LNCaP clone FGC (cell line): Measurements from ENCODE around the gene EIF2AK3.

Experiments
- DNase-seq: peaks from one replicate; pipeline ENCODE4 v3.0.0-alpha.2; 2011; ENCODE audit warnings: low read depth
- H3K4me3 ChIP-seq: 2 replicates; pipeline ENCODE4 v1.5.1; 2011; ENCODE audit warnings: mild to moderate bottlenecking, low read depth, low read length, control low read depth
- CTCF ChIP-seq: IDR thresholded peaks from 2 replicates; pipeline ENCODE4 v1.5.1; 2012; ENCODE audit warnings: mild to moderate bottlenecking; ENCODE audit not compliant: control insufficient read depth, insufficient read depth; ENCODE audit errors: extremely low read depth

The EIF2AK3 gene

DNA sequence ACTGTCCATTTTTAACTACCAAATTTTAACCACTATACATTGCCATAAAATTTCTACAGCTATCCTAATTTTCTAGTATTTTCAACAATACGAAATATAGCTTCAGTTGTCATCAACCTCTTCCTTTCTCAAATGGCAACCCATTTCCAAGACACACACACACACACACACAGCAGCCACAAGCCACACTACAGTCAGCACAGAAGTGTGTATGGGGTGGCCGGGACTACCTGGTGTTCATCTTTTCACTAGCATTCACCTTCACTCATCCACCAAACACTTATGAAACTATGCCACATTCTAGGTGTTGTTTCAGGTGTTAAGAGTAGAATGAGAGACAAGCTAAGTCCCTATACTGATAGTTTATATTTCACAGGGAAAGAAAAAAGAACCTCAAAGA lies 62.9 kb downstream of the EIF2AK3 start:
- TF ChIP-seq CTCF: no peak
- no peak for DNase-seq
- no peak overlapping the region for H3K4me3 ChIP-seq

DNA sequence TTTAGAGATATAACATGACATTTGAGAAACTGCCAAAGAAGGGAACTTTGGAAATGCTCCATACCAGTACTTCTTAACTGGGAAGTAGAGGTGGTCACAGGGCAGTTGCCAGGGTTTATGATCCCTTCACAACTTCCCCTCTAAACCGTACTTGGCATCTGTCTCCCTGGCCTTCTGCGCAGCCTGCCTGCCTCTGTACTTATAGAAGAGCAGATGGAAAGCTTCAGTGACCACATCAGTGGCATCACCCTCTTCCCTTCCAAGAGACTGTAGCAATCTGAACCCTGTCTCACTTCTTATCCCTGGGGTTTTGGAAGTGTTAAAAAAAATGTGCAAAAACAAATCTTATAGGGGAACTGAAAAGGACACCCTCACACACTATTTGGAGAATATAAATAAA lies 64.1 kb downstream of the EIF2AK3 start:
- H3K4me3 ChIP-seq: no peak overlapping the region
- no peak for TF ChIP-seq CTCF
- no peak for DNase-seq

GRCh38 chr2:88561646-88562388 lies 65.4 kb downstream of the EIF2AK3 start:
- no peak for TF ChIP-seq CTCF
- H3K4me3 ChIP-seq: no peak overlapping the region
- no peak for DNase-seq

DNA sequence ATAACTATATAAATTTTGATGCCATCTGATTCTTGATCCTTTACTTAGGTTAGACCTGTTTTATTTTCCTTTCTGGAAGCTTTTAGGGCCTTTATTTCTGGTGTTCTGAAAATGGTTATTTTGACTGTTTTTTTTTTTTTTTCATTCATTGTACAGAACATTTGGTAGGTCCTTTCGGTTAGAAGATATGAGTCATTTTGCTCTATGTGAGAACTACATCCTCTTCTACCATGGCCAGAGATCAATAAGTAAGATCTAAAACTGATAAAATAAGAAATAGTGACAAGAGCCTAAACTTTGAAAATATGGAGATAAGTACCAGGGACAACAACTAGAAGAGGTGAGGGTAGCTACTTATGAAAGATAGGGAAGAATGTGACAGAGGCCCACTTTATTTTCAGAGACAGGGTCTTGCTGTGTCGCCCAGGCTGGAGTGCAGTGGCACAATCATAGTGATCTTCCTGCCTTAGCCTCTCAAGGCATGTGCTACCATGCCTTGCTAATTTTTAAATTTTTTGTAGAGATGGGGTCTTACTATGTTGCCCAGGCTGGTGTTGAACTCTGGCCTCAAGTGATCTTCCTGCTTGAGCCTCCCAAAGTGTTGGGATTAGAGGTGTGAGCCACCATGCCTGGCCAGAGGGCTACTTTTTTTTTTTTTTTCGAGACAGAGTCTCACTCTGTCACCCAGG lies 66.5 kb downstream of the EIF2AK3 start:
- H3K4me3 ChIP-seq: no peak overlapping the region
- no peak for TF ChIP-seq CTCF
- no peak for DNase-seq

DNA sequence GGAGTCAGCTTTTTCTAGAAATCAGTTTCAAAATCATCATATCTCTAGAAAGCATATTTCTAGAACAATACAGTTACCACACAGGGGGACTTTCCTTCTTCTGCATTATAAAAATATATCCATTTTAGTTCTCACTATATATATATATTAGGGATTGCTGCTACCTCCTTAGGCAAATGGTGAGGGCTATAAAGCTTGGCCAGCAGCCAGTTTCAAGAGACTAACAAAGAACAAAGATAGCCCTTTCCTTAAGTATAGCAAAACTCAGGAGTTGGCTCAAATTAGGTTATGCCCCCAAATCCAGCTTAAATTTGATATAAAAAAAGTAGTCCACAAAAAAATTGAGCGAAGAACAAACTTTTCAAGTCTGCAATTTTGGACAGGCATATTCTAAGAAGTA lies 70.0 kb downstream of the EIF2AK3 start:
- no peak for TF ChIP-seq CTCF
- DNase-seq: no peak

DNA sequence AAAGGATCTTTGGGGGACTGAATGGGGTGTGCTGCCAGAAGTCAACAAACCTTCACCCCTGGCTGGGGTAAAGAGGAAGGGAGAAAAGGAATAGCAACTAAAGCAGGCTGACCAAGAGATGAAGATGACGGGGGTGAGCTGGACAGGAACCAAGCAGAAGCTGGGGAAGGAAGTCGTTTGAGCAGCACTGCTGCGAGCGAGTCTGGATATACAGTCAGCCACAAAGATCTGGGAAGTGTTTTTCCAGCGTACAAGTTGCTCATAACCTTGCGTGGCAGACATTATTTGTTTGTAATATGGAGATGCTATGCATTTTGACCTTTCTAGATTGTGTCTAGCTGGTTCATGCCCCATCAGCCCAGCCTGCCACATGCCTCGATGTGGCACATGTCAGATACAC lies 71.2 kb downstream of the EIF2AK3 start:
- H3K4me3 ChIP-seq: no peak overlapping the region
- DNase-seq: no peak
- TF ChIP-seq CTCF: no peak

More for the DNA sequence above, 70.0 kb downstream of the EIF2AK3 start:
- H3K4me3 ChIP-seq: no peak overlapping the region
